HepG2 (cell line): ENCODE results near the gene ARFGAP3. TPM values are rescaled to one million over a fixed set of nuclear protein-coding genes. Genes with fewer than 3 reads are reported as not detected.

Source experiments
- CBX1 ChIP-seq: IDR thresholded peaks from one replicate; pipeline ENCODE4 v1.6.1; 2016; ENCODE audit warnings: antibody characterized with exemption, low read depth
- CREBL2 ChIP-seq: sonication (generic); formaldehyde crosslinking; IDR thresholded peaks from 2 replicates; pipeline ENCODE4 v1.8.1; 2023; ENCODE audit warnings: missing genetic modification reagents, mild to moderate bottlenecking, borderline replicate concordance
- E2F2 ChIP-seq: sonication (generic); formaldehyde crosslinking; IDR thresholded peaks from 2 replicates; pipeline ENCODE4 v1.4.0; 2020; ENCODE audit warnings: missing genetic modification reagents, borderline replicate concordance
- ELF1 ChIP-seq: sonication (generic); formaldehyde crosslinking; IDR thresholded peaks from 2 replicates; pipeline ENCODE4 v1.4.0; 2020; ENCODE audit warnings: missing genetic modification reagents
- KIAA2018 ChIP-seq: sonication (generic); formaldehyde crosslinking; IDR thresholded peaks from 2 replicates; pipeline ENCODE4 v1.5.0; 2020; ENCODE audit warnings: mild to moderate bottlenecking, missing genetic modification reagents, borderline replicate concordance
- MLLT10 ChIP-seq: sonication (generic); formaldehyde crosslinking; IDR thresholded peaks from 2 replicates; pipeline ENCODE4 v1.4.0; 2020; ENCODE audit warnings: missing genetic modification reagents
- NR1H2 ChIP-seq: sonication (generic); formaldehyde crosslinking; IDR thresholded peaks from 2 replicates; pipeline ENCODE4 v1.8.1; 2022; ENCODE audit warnings: low read depth, missing genetic modification reagents, borderline replicate concordance
- PAWR ChIP-seq: sonication (generic); formaldehyde crosslinking; IDR thresholded peaks from 2 replicates; pipeline ENCODE4 v1.4.0; 2020; ENCODE audit warnings: missing genetic modification reagents, mild to moderate bottlenecking, borderline replicate concordance
- SMARCC2 ChIP-seq: fragments of 450-650 bp; IDR thresholded peaks from 2 replicates; pipeline ENCODE4 v1.6.1; 2017; ENCODE audit warnings: antibody characterized with exemption, mild to moderate bottlenecking
- TCF7L2 ChIP-seq: IDR thresholded peaks from 2 replicates; pipeline ENCODE4 v1.6.1; 2011; ENCODE audit warnings: mild to moderate bottlenecking, low read depth, low read length, moderate library complexity
- THYN1 ChIP-seq: sonication (generic); formaldehyde crosslinking; IDR thresholded peaks from 2 replicates; pipeline ENCODE4 v1.8.1; 2023; ENCODE audit warnings: low read depth, mild to moderate bottlenecking, moderate library complexity, missing genetic modification reagents, borderline replicate concordance
- TMF1 ChIP-seq: sonication (generic); formaldehyde crosslinking; IDR thresholded peaks from 2 replicates; pipeline ENCODE4 v1.8.1; 2022; ENCODE audit warnings: low read depth, missing genetic modification reagents
- TP53 ChIP-seq: sonication (generic); formaldehyde crosslinking; conservative IDR thresholded peaks from 2 replicates; pipeline ENCODE4 v1.4.0; 2020; ENCODE audit warnings: missing genetic modification reagents
- YEATS2 ChIP-seq: sonication (generic); formaldehyde crosslinking; IDR thresholded peaks from 2 replicates; pipeline ENCODE4 v1.4.0; 2020; ENCODE audit warnings: missing genetic modification reagents, borderline replicate concordance
- ZMYM4 ChIP-seq: sonication (generic); formaldehyde crosslinking; IDR thresholded peaks from 2 replicates; pipeline ENCODE4 v1.8.1; 2023; ENCODE audit warnings: mild to moderate bottlenecking, missing genetic modification reagents
- ZNF224 ChIP-seq: sonication (generic); formaldehyde crosslinking; IDR thresholded peaks from 2 replicates; pipeline ENCODE4 v1.5.0; 2020; ENCODE audit warnings: mild to moderate bottlenecking, missing genetic modification reagents
- ZNF326 ChIP-seq: sonication (generic); formaldehyde crosslinking; IDR thresholded peaks from 2 replicates; pipeline ENCODE4 v1.4.0; 2020; ENCODE audit warnings: missing genetic modification reagents, borderline replicate concordance
- ZNF333 ChIP-seq: sonication (generic); formaldehyde crosslinking; IDR thresholded peaks from 2 replicates; pipeline ENCODE4 v1.4.0; 2020; ENCODE audit warnings: mild to moderate bottlenecking, missing genetic modification reagents, borderline replicate concordance
- ZNF343 ChIP-seq: sonication (generic); formaldehyde crosslinking; IDR thresholded peaks from 2 replicates; pipeline ENCODE4 v1.4.0; 2020; ENCODE audit warnings: mild to moderate bottlenecking, missing genetic modification reagents
- polyA plus RNA-seq, 8 experiments: library from polyadenylated mRNA; depleted of rRNA in 3 of 8; stranded (reverse) in 7 of 8; unstranded in 1 of 8; fragments of >200 nt; fragmentation: Illumina TruSeq in 4 of 8; extraction: Trizol in 4 of 8; gene quantifications; 2 replicates each; pipeline versions ENCODE4 v1.2.1 to v1.2.3, GENCODE V29; 2011 to 2016; ENCODE audit warnings: low read depth in 4 of 8, missing spikeins in 1 of 8, mixed read lengths in 1 of 8; ENCODE audit not compliant: insufficient read depth in 1 of 8
- total RNA-seq, 5 experiments: library from RNA; depleted of rRNA; stranded (reverse); fragments of >200 nt; fragmentation: Illumina TruSeq; extraction: Trizol; gene quantifications; 2 replicates each; pipeline ENCODE4 v1.2.3, GENCODE V29; 2016; ENCODE audit warnings: low read depth in 1 of 5
- TF ChIP-seq, protein P1 (sequence below): sonication (generic); formaldehyde crosslinking; IDR thresholded peaks from 2 replicates; pipeline ENCODE4 v1.4.0; 2020; ENCODE audit warnings: mild to moderate bottlenecking, missing genetic modification reagents

ARFGAP3 gene
- total and polyA plus RNA-seq, 2 of the 13 experiments (the other 11 are each of a cell fraction or from before 2014, with no cell fraction given): 41.7 to 61.6 TPM

DNA sequence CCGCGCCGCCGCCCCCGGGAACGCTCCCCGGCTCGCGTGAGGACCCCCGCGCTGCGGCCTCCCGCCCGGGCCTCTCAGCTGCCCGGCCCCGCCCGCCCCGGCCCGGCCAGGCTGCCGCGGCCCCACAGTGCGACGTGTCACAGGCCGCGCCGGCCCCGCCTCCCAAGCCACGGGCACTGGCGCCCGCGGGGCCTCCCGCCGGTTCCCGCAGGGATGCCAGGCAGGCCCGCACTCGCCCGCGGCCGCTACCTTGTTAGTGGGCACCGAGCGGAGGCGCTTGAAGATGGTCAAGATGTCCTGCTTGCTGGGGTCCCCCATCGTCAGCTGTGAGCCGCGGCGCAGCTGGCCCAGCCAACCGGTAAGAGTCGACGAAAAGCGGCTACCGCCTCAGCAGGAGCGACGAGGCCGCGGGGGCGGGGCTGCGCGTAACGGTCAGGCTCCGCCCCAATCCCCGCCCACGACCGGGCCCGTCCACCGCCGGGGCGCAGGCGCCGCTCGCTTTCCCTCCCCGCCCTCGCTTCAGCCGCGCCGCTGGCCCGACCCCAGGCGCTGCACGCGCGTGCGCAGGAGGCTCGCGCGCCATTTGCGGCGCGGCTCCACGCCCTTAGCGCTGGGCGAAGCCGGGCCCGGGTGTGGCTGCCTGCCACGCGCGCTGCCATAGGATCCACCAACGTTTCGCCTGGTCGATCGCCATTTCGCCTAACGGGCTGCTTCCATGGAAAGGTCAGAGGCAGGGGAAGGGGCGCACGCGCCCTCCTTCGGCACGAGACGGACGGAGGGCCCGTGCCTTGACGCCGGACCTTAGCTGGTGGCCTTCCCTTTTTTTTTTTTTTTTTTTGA, at the start of gene ARFGAP3 (continued):
- TF ChIP-seq KIAA2018 (no peak), PAWR (CRISPR knock-in tag) (no peak), ZNF224 (CRISPR knock-in tag) (peak; percentile 85; the same call in 1 of the 2 replicates), ZMYM4 (CRISPR knock-in tag) (peak; percentile 76), CREBL2 (CRISPR knock-in tag) (peak; percentile 94), CBX1 (no peak), MLLT10 (CRISPR knock-in tag) (no peak), TMF1 (peak; percentile 92), ZNF343 (CRISPR knock-in tag) (peak; percentile 70; the same call in 1 of the 2 replicates), NR1H2 (CRISPR knock-in tag) (peak; percentile 96), ZNF333 (0 out of 2 replicates have a peak, but pooled peaks have one; percentile 42), TCF7L2 (no peak), E2F2 (no peak), THYN1 (no peak), ELF1 (CRISPR knock-in tag) (no peak), SMARCC2 (no peak), ZNF326 (no peak), YEATS2 (CRISPR knock-in tag) (peak; percentile 45; the same call in 1 of the 2 replicates), TP53 (CRISPR knock-in tag) (no peak; the same call in 1 of the 2 replicates)
- TF ChIP-seq, protein P1, sequence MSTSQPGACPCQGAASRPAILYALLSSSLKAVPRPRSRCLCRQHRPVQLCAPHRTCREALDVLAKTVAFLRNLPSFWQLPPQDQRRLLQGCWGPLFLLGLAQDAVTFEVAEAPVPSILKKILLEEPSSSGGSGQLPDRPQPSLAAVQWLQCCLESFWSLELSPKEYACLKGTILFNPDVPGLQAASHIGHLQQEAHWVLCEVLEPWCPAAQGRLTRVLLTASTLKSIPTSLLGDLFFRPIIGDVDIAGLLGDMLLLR (CRISPR knock-in tag): peak; percentile 98
